Natural killer cell (primary cell): ENCODE results near the gene ARMH3. TPM values are rescaled to one million over a fixed set of nuclear protein-coding genes. Genes with fewer than 3 reads are reported as not detected.

Experiments used
- ATAC-seq, 3 donors: fragments of 150-1000 bp in 2 of 3; fragments of 200-7000 bp in 1 of 3; cut with Tn5 transposase; 1 replicate in 1 of 3; 2 replicates in 2 of 3; pipeline ENCODE4 v1.10.0; 2021; ENCODE audit warnings: mild to moderate bottlenecking in 2 of 3, moderate library complexity in 2 of 3
- DNase-seq, 2 donors: peaks; one replicate each; pipeline versions ENCODE4 v3.0.0 to v3.0.0-alpha.2; 2013 to 2021; ENCODE audit warnings: mixed read lengths in 1 of 2
- H3K27ac ChIP-seq: one replicate; pipeline ENCODE4 v1.5.1; 2013; ENCODE audit warnings: mild to moderate bottlenecking, low read length
- H3K27me3 ChIP-seq: one replicate; pipeline ENCODE4 v1.6.1; 2013; ENCODE audit warnings: low read length; ENCODE audit not compliant: control insufficient read depth, insufficient read depth
- H3K36me3 ChIP-seq: one replicate; pipeline ENCODE4 v1.6.1; 2013; ENCODE audit warnings: low read length; ENCODE audit not compliant: control insufficient read depth, insufficient read depth
- H3K4me1 ChIP-seq: one replicate; pipeline ENCODE4 v1.6.1; 2013; ENCODE audit warnings: low read length; ENCODE audit not compliant: control insufficient read depth, insufficient read depth
- H3K4me3 ChIP-seq: one replicate; pipeline ENCODE4 v1.5.1; 2013; ENCODE audit warnings: low read length
- H3K9me3 ChIP-seq: one replicate; pipeline ENCODE4 v1.6.1; 2013; ENCODE audit warnings: low read length; ENCODE audit not compliant: control insufficient read depth, insufficient read depth
- H3K27ac Mint-ChIP-seq, 2 donors: one replicate each; pipeline ENCODE4 v1.8.0; 2022; ENCODE audit warnings: mild to moderate bottlenecking in 2 of 2, mixed read lengths in 2 of 2, moderate library complexity in 1 of 2
- H3K27me3 Mint-ChIP-seq, 2 donors: one replicate each; pipeline ENCODE4 v1.8.0; 2022; ENCODE audit warnings: low read depth in 2 of 2, mixed read lengths in 2 of 2
- H3K36me3 Mint-ChIP-seq: one replicate; pipeline ENCODE4 v1.8.0; 2022; ENCODE audit warnings: mixed read lengths
- H3K4me1 Mint-ChIP-seq, 2 donors: one replicate each; pipeline ENCODE4 v1.8.0; 2022; ENCODE audit warnings: mixed read lengths in 2 of 2
- H3K4me3 Mint-ChIP-seq: one replicate; pipeline ENCODE4 v1.8.0; 2022; ENCODE audit warnings: mild to moderate bottlenecking, moderate library complexity, mixed read lengths
- H3K9me3 Mint-ChIP-seq, 2 donors: one replicate each; pipeline ENCODE4 v1.8.0; 2022; ENCODE audit warnings: mixed read lengths in 2 of 2
- CTCF ChIP-seq: fragments of 200-600 bp; IDR thresholded peaks from one replicate; pipeline ENCODE4 v1.8.0; 2022; ENCODE audit warnings: antibody characterized with exemption
- WGBS: methylation state at CpG from one replicate; pipeline ENCODE4 v1.1.7; 2013; ENCODE audit warnings: missing lambda C conversion rate; ENCODE audit not compliant: insufficient coverage; 5-methylcytosine and 5-hydroxymethylcytosine counted together
- intact Hi-C: fragments of 100-400 bp; cut with micrococcal nuclease; formaldehyde crosslinking; loops from one replicate; pipeline ENCODE4 v1.14.2; 2022
- total RNA-seq, 4 donors: library from RNA; stranded (reverse); fragments of 120-200 nt in 1 of 4; gene quantifications; one replicate each; pipeline versions ENCODE4 v1.2.3 to v1.2.4, GENCODE V29; 2013 to 2022

ARMH3 gene
- total RNA-seq, 3 donors from 2014 or later (not counting 1 experiment from before 2014, with no cell fraction given): 29.9 to 38.9 (median 35.4) TPM

GRCh38 chr10:102027261-102027660 lies 28.7 kb downstream of the ARMH3 start:
- Mint-ChIP-seq H3K27ac (no peak overlapping the region), H3K9me3 (no peaks in the 10 kb centered on the region), H3K36me3 (no peaks in the 10 kb centered on the region), H3K4me1 (peaks cover 0 to 5% of the 10 kb centered on the region in 2 donors), H3K4me3 (no peak overlapping the region), H3K27me3 (no peaks in the 10 kb centered on the region)
- Histone ChIP-seq H3K9me3 (no peaks in the 10 kb centered on the region), H3K36me3 (peaks cover 60% of the 10 kb centered on the region), H3K4me3 (no peak overlapping the region), H3K27ac (no peak overlapping the region), H3K27me3 (no peaks in the 10 kb centered on the region), H3K4me1 (no peaks in the 10 kb centered on the region)
- intact Hi-C loops: no loop called here
- no peak for TF ChIP-seq CTCF
- WGBS: 100% methylated on average over 2 of the region's 2 CpGs
- no peak for ATAC-seq
- DNase-seq: no peak

- H3K9me3 ChIP-seq: peaks cover 5% of the 10 kb centered on the region
- Mint-ChIP-seq H3K4me3 (no peak overlapping the region), H3K27ac (peak overlapping the region; percentile 25 to 57), H3K36me3 (no peaks in the 10 kb centered on the region), H3K4me1 (peaks cover 0 to 5% of the 10 kb centered on the region in 2 donors), H3K27me3 (no peaks in the 10 kb centered on the region), H3K9me3 (no peaks in the 10 kb centered on the region)
- peaks cover 47% of the 10 kb centered on the region for H3K36me3 ChIP-seq
- ATAC-seq (no peak), DNase-seq (no peak)
- H3K4me3 ChIP-seq: no peak overlapping the region
- no peaks in the 10 kb centered on the region for H3K4me1 ChIP-seq
- WGBS: 72% methylated on average over 3 of the region's 3 CpGs
- intact Hi-C loops: no loop called here
- H3K27ac ChIP-seq: no peak overlapping the region
- no peak for TF ChIP-seq CTCF
- no peaks in the 10 kb centered on the region for H3K27me3 ChIP-seq
Observed at GRCh38 chr10:102024799-102025198, 31.2 kb downstream of the ARMH3 start.

GRCh38 chr10:102020938-102021337 lies 35.0 kb downstream of the ARMH3 start:
- peaks cover 37% of the 10 kb centered on the region for H3K36me3 ChIP-seq
- no peak for TF ChIP-seq CTCF
- DNase-seq (peak in 1 of 2 donors; percentile 7), ATAC-seq (peak in 2 of 3 donors; percentile 40 to 58)
- no peaks in the 10 kb centered on the region for H3K9me3 Mint-ChIP-seq
- no peaks in the 10 kb centered on the region for H3K27me3 Mint-ChIP-seq
- no peak overlapping the region for H3K4me3 ChIP-seq
- no peaks in the 10 kb centered on the region for H3K27me3 ChIP-seq
- peaks cover 0 to 5% of the 10 kb centered on the region in 2 donors for H3K4me1 Mint-ChIP-seq
- no peaks in the 10 kb centered on the region for H3K4me1 ChIP-seq
- intact Hi-C loops: no loop called here
- H3K36me3 Mint-ChIP-seq: peaks cover 12% of the 10 kb centered on the region
- no peak overlapping the region for H3K27ac Mint-ChIP-seq
- H3K27ac ChIP-seq: no peak overlapping the region
- H3K9me3 ChIP-seq: peaks cover 5% of the 10 kb centered on the region
- WGBS: 80% methylated on average over 2 of the region's 2 CpGs
- no peak overlapping the region for H3K4me3 Mint-ChIP-seq

- DNase-seq: no peak
- Mint-ChIP-seq H3K27me3 (no peaks in the 10 kb centered on the region), H3K27ac (no peak overlapping the region), H3K9me3 (no peaks in the 10 kb centered on the region), H3K4me1 (no peaks in the 10 kb centered on the region), H3K4me3 (no peak overlapping the region), H3K36me3 (peaks cover 12% of the 10 kb centered on the region)
- Histone ChIP-seq H3K4me1 (no peaks in the 10 kb centered on the region), H3K36me3 (peaks cover 27% of the 10 kb centered on the region), H3K4me3 (no peak overlapping the region), H3K27ac (no peak overlapping the region), H3K27me3 (no peaks in the 10 kb centered on the region), H3K9me3 (peaks cover 5% of the 10 kb centered on the region)
- WGBS: 98% methylated on average over 2 of the region's 2 CpGs
- TF ChIP-seq CTCF: no peak
- intact Hi-C loops: no loop called here
- no peak for ATAC-seq
Observed at GRCh38 chr10:102017295-102017694, 38.7 kb downstream of the ARMH3 start.
